HepG2 (cell line): Measurements from ENCODE around the gene SEMA3C.

Source experiments
- FOXM1 ChIP-seq: sonication (generic); formaldehyde crosslinking; IDR thresholded peaks from 2 replicates; pipeline ENCODE4 v1.5.0; 2020; ENCODE audit warnings: missing genetic modification reagents
- ZNF414 ChIP-seq: sonication (generic); formaldehyde crosslinking; IDR thresholded peaks from 2 replicates; pipeline ENCODE4 v1.5.0; 2020; ENCODE audit warnings: missing genetic modification reagents

GRCh38 chr7:80699045-80699638 lies 219.7 kb downstream of the SEMA3C start:
- TF ChIP-seq ZNF414 (CRISPR knock-in tag) (no peak), FOXM1 (CRISPR knock-in tag) (no peak)
